BJ (cell line): ENCODE results near the gene EFCAB7. TPM values are rescaled to one million over a fixed set of nuclear protein-coding genes. Genes with fewer than 3 reads are reported as not detected.
"Not testable (repeated sequence)": the region's sequence is repeated elsewhere in the genome, so short reads cannot be mapped to it uniquely, and the experiment has no call there.

Experiments
- CTCF ChIA-PET: fragments of 350-600 bp; formaldehyde crosslinking; extraction: SDS; loops from one replicate; lab custom pipeline; 2021; ENCODE audit warnings: antibody characterized with exemption, inconsistent platforms; lab: Yijun Ruan, JAX
- POLR2A ChIA-PET: fragments of 300-600 bp; sonication (Branson Sonifier 250); formaldehyde crosslinking; extraction: SDS; loops from one replicate; lab custom pipeline; 2021; ENCODE audit warnings: antibody characterized with exemption; lab: Charles Lee
- DNase-seq: peaks from one replicate; pipeline ENCODE4 v3.0.0-alpha.2; 2011; ENCODE audit warnings: low read depth
- H3K27me3 ChIP-seq: 2 replicates; pipeline ENCODE4 v1.6.0; 2011; ENCODE audit warnings: low read length; ENCODE audit not compliant: control insufficient read depth, insufficient read depth
- H3K36me3 ChIP-seq: 2 replicates; pipeline ENCODE4 v1.5.1; 2011; ENCODE audit warnings: low read length; ENCODE audit not compliant: control insufficient read depth, insufficient read depth
- H3K4me3 ChIP-seq: 2 replicates; pipeline ENCODE4 v1.5.1; 2011; ENCODE audit warnings: low read depth, mild to moderate bottlenecking, control low read depth, low read length
- polyA plus RNA-seq: library from polyadenylated mRNA; depleted of rRNA; stranded (reverse); fragments of >200 nt; gene quantifications from 2 replicates; pipeline ENCODE4 v1.2.3, GENCODE V29; 2011
- TF ChIP-seq, protein P1 (sequence below): IDR thresholded peaks from 2 replicates; pipeline ENCODE4 v1.5.1; 2011; ENCODE audit warnings: low read depth, mild to moderate bottlenecking, control low read depth, inconsistent platforms, low read length, moderate library complexity; ENCODE audit not compliant: insufficient read depth

The EFCAB7 gene
- polyA plus RNA-seq, 1 experiment: 0.98 TPM

DNA sequence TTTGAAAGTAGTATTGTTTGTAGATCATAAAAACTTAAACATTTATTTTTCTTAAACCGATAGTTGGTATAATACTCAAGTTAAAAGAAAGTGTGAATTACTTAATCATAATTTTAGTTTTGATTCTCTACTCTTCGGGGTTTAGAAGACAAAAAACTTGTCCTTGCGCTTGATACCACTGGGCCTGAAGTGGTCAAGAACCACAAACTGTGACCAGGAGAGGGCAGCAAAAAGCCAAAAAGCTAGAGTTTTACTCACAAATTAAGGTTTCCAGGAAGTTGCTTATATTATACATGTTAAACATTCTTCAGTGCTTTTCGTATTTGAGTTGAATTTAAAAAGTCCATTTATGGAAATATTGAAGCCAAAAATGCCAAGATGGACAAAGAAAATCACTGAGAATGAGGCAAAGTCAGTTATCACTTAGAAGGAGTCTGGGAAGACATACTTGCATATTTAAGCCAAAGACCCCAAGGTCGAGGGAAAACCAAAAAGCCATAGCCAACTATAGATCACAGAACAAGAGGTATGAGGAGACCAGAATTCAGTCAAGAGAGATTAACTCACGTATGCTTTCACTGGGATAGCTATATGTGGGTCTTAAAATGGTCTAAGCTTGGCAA lies 34.2 kb downstream of the EFCAB7 start:
- POLR2A ChIA-PET: no interaction called here
- no peaks in the 10 kb centered on the region for H3K36me3 ChIP-seq
- no peaks in the 10 kb centered on the region for H3K27me3 ChIP-seq
- CTCF ChIA-PET: interaction anchor here (0.5 to 2.3 kb wide), 13 partner anchors 11 to 1018 kb away, joined by 3 to 9 read pairs (median 3); no protein-coding TSS in a partner anchor
- TF ChIP-seq, protein P1, sequence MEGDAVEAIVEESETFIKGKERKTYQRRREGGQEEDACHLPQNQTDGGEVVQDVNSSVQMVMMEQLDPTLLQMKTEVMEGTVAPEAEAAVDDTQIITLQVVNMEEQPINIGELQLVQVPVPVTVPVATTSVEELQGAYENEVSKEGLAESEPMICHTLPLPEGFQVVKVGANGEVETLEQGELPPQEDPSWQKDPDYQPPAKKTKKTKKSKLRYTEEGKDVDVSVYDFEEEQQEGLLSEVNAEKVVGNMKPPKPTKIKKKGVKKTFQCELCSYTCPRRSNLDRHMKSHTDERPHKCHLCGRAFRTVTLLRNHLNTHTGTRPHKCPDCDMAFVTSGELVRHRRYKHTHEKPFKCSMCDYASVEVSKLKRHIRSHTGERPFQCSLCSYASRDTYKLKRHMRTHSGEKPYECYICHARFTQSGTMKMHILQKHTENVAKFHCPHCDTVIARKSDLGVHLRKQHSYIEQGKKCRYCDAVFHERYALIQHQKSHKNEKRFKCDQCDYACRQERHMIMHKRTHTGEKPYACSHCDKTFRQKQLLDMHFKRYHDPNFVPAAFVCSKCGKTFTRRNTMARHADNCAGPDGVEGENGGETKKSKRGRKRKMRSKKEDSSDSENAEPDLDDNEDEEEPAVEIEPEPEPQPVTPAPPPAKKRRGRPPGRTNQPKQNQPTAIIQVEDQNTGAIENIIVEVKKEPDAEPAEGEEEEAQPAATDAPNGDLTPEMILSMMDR: peak; percentile 69
- no peak for DNase-seq
- no peak overlapping the region for H3K4me3 ChIP-seq

DNA sequence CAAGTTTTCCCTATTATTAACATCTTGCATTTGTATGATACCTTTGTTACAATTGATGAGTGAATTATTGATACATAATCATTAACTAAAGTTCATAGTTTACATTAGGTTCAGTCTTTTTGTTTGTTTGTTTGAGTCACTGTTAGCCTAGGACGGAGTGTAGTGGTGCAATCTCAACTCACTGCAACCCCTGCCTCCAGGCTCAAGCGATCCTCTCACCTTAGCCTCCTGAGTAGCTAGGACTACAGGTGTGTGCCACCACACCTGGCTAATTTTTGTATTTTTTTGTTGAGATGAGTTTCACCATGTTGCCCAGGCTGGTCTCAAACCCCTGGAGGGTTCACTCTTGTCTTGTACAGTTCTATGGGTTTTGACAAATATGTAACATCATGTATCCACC lies 36.0 kb downstream of the EFCAB7 start:
- CTCF ChIA-PET: no interaction called here
- Histone ChIP-seq H3K36me3 (no peaks in the 10 kb centered on the region), H3K4me3 (no peak overlapping the region), H3K27me3 (no peaks in the 10 kb centered on the region)
- POLR2A ChIA-PET: no interaction called here
- DNase-seq: no peak
- TF ChIP-seq, protein P1: no peak

DNA sequence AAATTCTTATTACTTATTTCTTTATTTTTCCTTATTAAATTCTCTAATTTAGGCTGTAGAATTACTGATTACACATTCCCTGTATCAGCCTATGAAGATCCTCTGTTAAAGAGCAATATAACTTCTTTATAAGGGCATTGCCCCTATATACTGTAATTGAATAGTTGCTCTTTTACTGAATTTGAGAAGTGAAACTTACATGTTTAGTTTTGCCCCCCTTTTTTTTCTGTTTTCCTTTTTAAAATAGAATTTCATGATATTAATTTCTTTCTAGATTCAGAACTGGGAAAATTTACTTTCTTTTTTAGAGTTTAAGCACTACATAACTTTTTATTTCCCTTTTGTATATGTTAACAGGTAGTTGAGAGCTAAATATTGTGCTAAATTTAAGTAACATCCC lies 40.4 kb downstream of the EFCAB7 start:
- DNase-seq: no peak
- TF ChIP-seq, protein P1: no peak
- ChIA-PET POLR2A (interaction anchor here (0.5 kb wide), 1 partner anchor 268 kb away, joined by 3 read pairs; no protein-coding TSS in a partner anchor), CTCF (interaction anchor here (0.7 to 1.2 kb wide), 3 partner anchors 11 to 12 kb away, joined by 3 to 4 read pairs (median 4); no protein-coding TSS in a partner anchor)
- H3K36me3 ChIP-seq: no peaks in the 10 kb centered on the region
- no peaks in the 10 kb centered on the region for H3K27me3 ChIP-seq
- no peak overlapping the region for H3K4me3 ChIP-seq

DNA sequence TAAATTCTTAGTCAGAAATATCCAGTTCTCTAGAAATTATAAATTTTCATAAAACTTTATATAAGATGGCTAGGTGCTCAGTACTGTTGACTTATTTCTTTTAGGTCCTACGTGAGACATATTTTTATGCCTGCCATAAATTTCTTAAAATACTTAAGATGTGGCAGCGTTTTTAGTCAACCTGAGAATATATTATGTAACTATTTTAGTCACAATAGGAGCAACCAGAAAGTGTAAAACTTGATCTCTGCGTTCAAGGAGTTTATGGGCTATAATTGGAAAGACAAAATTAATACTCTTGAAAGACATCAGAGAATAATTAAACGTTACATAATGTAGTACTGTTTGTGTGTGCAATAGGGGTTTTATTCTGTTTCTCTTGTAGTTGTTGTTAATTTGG lies 45.7 kb downstream of the EFCAB7 start:
- ChIA-PET POLR2A (no interaction called here), CTCF (no interaction called here)
- H3K36me3 ChIP-seq: no peaks in the 10 kb centered on the region
- no peak overlapping the region for H3K4me3 ChIP-seq
- TF ChIP-seq, protein P1: no peak
- no peak for DNase-seq
- no peaks in the 10 kb centered on the region for H3K27me3 ChIP-seq

DNA sequence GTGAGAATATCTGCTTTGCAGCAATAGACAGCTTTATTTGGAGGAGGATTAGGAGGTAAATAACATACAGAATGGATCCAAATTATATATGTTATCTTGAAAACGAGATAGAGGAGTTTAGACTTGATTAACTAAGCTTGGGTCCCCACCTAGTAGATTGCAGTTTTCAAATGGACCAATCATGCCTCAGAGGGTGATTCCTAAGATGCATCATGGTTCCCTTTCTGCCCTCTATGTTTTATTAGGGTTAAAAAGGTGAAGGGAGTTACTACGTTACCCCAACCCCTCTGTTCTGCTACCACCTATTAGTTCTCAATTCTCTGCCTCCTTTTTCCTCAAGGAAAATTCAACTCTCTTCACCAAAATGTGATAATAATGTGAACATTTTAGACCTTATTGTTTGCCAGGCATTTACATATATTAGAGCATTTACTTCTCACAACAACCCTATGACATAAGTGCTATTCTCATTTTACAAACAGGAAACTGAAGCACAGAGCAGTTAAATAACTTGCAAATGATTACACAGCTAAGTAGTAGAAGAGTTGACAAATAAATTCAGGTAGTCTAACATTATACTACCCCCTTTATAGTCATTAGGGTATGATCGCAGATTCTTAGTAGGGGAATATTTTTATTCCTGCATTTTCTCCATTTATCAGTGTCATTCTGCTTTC lies 46.5 kb downstream of the EFCAB7 start:
- POLR2A ChIA-PET: no interaction called here

DNA sequence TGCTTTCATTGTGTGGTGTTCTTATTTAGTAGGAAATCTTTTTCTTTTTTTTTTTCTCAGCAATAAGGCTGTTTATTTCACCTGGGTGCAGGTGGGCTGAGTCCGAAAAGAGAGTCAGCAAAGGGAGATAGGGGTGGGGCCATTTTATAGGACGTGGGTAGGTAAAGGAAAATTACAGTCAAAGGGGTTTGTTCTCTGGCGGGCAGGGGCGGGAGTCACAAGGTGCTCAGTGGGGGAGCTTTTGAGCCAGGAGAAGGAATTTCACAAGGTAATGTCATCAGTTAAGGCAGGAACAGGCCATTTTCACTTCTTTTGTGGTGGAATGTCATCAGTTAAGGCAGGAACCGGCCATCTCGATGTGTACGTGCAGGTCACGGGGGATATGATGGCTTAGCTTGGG lies 49.4 kb downstream of the EFCAB7 start:
- POLR2A ChIA-PET, H3K27me3 ChIP-seq, DNase-seq, H3K36me3 ChIP-seq, H3K4me3 ChIP-seq: not testable (repeated sequence)
- CTCF ChIA-PET: interaction anchor here (1.5 kb wide), 1 partner anchor 15 kb away, joined by 8 read pairs; no protein-coding TSS in a partner anchor

More for the DNA sequence above, 46.5 kb downstream of the EFCAB7 start:
- no peak for DNase-seq
- TF ChIP-seq, protein P1: no peak
- Histone ChIP-seq H3K36me3 (no peaks in the 10 kb centered on the region), H3K27me3 (no peaks in the 10 kb centered on the region), H3K4me3 (no peak overlapping the region)
- CTCF ChIA-PET: no interaction called here

DNA sequence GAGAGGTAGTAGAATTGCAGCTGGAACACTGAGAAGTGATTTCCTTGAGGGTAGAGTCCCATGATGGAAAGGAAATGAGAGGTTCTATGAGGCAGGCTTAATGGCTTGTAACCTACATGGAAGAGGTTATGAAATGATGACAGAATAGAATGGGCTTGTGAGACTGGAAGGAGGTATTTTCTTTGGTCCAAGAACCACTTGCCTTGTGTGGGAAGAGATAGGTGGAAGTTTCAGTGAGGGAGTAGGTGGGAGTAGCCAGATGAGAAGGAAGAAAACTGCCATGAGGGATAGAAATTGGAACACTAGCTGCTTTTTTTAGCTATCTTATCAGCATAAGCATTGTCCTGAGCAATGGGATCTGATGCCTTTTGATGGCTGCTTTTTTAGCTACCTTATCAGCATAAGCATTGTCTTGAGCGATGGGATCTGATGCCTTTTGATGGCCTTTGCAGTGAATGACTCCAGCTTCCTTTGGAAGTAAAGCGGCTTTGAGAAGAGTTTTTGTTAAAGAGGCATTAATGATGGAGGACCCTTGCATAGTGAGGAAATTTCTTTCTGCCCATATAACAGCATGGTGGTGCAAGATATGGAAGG lies 51.0 kb downstream of the EFCAB7 start:
- H3K36me3 ChIP-seq, H3K27me3 ChIP-seq, H3K4me3 ChIP-seq, POLR2A ChIA-PET, DNase-seq: not testable (repeated sequence)
- CTCF ChIA-PET: interaction anchor here (0.7 to 1.6 kb wide), 5 partner anchors 11 to 1170 kb away, joined by 3 to 4 read pairs (median 3); no protein-coding TSS in a partner anchor
